ENCODE measurements around the gene CBARP. TPM values are rescaled to one million over a fixed set of nuclear protein-coding genes. Genes with fewer than 3 reads are reported as not detected.

The CBARP gene
- total RNA-seq, 1 donor from 2014 or later = 26.2 TPM

DNA sequence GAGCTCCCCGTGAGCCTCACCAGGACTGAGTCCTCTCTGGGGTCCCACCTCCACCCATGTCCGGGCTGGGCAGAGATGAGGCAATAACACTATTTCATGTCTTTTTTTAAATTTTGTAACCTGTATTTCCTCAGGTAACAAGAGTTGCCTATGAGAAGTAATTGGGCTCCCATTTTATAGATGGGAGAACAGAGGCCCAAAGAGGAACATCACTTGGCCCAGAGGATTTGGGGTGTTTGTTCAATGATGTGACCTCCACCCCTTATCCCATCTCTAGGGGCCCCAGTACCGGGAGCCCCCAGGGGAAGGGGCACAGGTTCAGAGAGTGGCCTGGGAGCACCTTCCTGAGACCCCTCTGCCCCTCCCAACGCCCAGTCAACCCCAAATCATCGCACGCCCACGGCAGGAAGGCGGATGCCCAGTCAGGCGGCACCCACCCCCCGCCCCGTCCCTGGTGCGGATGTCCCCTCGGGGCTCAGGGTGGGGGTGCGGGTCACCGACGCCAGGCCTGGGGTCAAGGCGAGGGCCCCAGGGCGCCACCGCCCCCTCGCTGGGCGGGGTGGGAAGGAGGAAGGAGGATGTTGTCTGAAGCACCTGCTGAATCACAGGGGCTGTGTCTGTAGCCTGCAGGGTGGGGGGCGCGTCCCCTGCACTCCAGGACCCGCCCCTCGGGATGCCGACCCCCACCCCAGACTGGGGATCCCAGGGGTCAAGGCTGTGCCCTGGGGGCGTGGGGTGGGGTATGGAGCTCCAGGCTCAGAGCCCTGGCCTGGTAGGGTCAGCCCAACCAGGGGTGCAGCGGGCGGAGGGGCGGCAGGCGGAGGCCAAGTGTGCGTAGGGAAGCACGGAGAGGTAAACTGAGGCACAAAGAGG lies 22.3 kb upstream of the CBARP start:
- Mint-ChIP-seq H3K4me1 (peaks cover 62% of the 10 kb centered on the region), H3K9me3 (no peaks in the 10 kb centered on the region), H3K4me3 (peak overlapping the region; percentile 86), H3K27ac (ENCODE audit: unreplicated experiment) (peak overlapping the region; percentile 71), H3K36me3 (ENCODE audit: low read depth) (peaks cover 4% of the 10 kb centered on the region), H3K27me3 (ENCODE audit: low read depth) (peaks cover 33% of the 10 kb centered on the region)
- no peak for DNase-seq (ENCODE audit: low read depth, low spot score)
- TF ChIP-seq, protein P1, sequence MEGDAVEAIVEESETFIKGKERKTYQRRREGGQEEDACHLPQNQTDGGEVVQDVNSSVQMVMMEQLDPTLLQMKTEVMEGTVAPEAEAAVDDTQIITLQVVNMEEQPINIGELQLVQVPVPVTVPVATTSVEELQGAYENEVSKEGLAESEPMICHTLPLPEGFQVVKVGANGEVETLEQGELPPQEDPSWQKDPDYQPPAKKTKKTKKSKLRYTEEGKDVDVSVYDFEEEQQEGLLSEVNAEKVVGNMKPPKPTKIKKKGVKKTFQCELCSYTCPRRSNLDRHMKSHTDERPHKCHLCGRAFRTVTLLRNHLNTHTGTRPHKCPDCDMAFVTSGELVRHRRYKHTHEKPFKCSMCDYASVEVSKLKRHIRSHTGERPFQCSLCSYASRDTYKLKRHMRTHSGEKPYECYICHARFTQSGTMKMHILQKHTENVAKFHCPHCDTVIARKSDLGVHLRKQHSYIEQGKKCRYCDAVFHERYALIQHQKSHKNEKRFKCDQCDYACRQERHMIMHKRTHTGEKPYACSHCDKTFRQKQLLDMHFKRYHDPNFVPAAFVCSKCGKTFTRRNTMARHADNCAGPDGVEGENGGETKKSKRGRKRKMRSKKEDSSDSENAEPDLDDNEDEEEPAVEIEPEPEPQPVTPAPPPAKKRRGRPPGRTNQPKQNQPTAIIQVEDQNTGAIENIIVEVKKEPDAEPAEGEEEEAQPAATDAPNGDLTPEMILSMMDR (conservative IDR thresholded peaks at IDR 0.05) = no peak

DNA sequence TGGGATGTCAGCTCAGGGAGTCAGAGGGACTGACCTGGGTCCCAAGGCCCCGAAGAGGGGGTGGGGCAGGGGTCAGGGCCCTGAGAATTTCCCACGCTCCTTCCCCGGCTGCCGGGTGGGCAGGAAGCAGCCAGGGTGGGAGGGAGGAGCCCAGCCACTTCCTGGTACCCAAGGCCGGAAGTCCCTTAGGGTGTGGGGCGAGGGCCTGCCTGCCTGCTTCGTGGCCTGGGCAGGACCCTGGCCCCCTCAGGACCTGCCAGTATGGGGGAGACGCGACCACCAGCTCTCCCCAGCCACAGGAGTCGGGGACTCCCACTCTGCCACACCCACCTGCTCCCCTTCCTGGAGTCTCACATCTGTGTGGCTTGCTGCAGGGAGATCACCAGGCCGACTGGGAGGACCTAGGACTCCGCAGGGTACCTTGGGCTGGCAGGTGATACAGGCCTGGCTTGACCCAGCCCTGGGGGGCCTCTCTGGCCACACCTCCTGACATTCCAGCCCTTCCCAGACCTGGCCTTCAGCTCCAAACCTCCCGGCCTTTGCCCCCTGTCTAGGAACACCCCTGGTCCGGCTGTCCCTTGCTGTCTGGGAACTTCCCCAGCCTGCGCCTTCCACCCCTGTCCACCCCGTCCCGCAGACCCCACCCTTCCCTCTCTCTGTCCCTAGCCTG lies 21.5 kb upstream of the CBARP start:
- H3K4me1 Mint-ChIP-seq = peaks cover 55% of the 10 kb centered on the region
- no peak for DNase-seq (ENCODE audit: low read depth, low spot score)
- no peaks in the 10 kb centered on the region for H3K9me3 Mint-ChIP-seq
- peak overlapping the region; percentile 71 for H3K27ac Mint-ChIP-seq (ENCODE audit: unreplicated experiment)
- TF ChIP-seq, protein P1 (conservative IDR thresholded peaks at IDR 0.05) = no peak
- H3K4me3 Mint-ChIP-seq = peak overlapping the region; percentile 86
- H3K36me3 Mint-ChIP-seq (ENCODE audit: low read depth) = peaks cover 9% of the 10 kb centered on the region
- peaks cover 30% of the 10 kb centered on the region for H3K27me3 Mint-ChIP-seq (ENCODE audit: low read depth)

GRCh38 chr19:1258707-1259205 lies 21.0 kb upstream of the CBARP start:
- Mint-ChIP-seq H3K4me1 (peaks cover 51% of the 10 kb centered on the region), H3K36me3 (ENCODE audit: low read depth) (peaks cover 9% of the 10 kb centered on the region), H3K9me3 (no peaks in the 10 kb centered on the region), H3K4me3 (peak overlapping the region; percentile 86), H3K27ac (ENCODE audit: unreplicated experiment) (no peak overlapping the region), H3K27me3 (ENCODE audit: low read depth) (peaks cover 30% of the 10 kb centered on the region)
- DNase-seq (ENCODE audit: low read depth, low spot score) = no peak
- TF ChIP-seq, protein P1 (conservative IDR thresholded peaks at IDR 0.05) = no peak

DNA sequence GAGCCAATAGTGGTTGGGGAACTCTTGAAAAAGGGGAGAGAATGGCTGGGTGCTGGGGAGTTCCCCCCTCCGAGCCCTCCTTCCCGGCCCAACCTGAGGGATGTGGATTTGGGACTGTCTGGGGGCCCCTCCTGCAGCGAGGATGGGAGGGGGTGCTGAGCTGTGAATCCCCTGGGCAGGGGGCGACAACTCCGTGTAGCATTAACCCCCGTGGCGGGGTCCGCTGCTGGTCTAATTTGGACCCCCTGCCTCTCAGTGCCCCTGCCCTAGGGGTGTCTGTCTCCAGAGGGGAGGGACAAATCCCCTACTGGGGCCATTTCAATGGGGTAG lies 20.3 kb upstream of the CBARP start:
- peaks cover 47% of the 10 kb centered on the region for H3K4me1 Mint-ChIP-seq
- no peak for DNase-seq (ENCODE audit: low read depth, low spot score)
- TF ChIP-seq, protein P1 (conservative IDR thresholded peaks at IDR 0.05) = no peak
- peaks cover 27% of the 10 kb centered on the region for H3K27me3 Mint-ChIP-seq (ENCODE audit: low read depth)
- no peak overlapping the region for H3K27ac Mint-ChIP-seq (ENCODE audit: unreplicated experiment)
- H3K36me3 Mint-ChIP-seq (ENCODE audit: low read depth) = peaks cover 9% of the 10 kb centered on the region
- H3K9me3 Mint-ChIP-seq = no peaks in the 10 kb centered on the region
- peak overlapping the region; percentile 86 for H3K4me3 Mint-ChIP-seq

DNA sequence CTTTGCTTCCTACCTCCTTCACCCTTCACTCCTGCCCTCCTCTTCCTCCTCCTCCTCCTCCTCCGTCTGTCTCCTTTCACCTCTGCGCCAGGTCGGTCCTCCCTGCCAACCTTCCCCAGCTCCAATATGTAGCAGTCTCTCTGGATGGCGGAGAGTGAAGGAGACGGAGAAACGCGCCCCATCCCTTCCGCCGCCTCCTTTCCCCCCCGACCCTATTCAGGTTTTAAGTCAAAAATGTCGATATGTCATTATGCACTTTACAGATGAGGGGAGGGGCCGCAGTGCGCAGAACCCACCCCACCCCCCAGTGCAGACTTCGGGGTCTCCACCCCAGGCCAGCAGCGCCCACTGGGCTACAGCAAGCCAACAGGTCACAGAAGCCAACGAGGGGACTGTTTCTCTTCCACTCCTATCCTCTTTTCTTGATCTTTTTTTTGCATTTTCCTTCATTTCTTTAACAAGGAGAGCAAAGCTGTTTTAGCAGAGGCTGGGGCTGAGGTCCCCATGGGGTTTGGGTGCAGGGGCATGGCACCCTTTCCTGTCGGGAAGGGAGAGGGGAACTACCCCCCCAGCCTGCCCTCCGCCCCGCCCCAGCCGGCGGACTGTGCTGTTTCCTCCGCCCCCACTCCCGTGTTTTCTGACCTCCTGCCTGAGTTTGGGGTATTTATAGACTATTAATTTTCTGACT lies 19.8 kb upstream of the CBARP start:
- peaks cover 43% of the 10 kb centered on the region for H3K4me1 Mint-ChIP-seq
- H3K27me3 Mint-ChIP-seq (ENCODE audit: low read depth) = peaks cover 26% of the 10 kb centered on the region
- DNase-seq (ENCODE audit: low read depth, low spot score) = no peak
- TF ChIP-seq, protein P1 (conservative IDR thresholded peaks at IDR 0.05) = no peak
- no peak overlapping the region for H3K27ac Mint-ChIP-seq (ENCODE audit: unreplicated experiment)
- no peaks in the 10 kb centered on the region for H3K9me3 Mint-ChIP-seq
- H3K4me3 Mint-ChIP-seq = peak overlapping the region; percentile 86
- H3K36me3 Mint-ChIP-seq (ENCODE audit: low read depth) = peaks cover 9% of the 10 kb centered on the region
